Neutrophil (primary cell): ENCODE measurements around the gene GTF2I.
A peak's percentile ranks its signal among the peaks of the same experiment; 100 is the strongest.
"Not testable (repeated sequence)": the region's sequence is repeated elsewhere in the genome, so short reads cannot be mapped to it uniquely, and the experiment has no call there.

Source experiments
- H3K27ac ChIP-seq: fragments of 200-600 bp; sonication (generic); 2 replicates; pipeline ENCODE4 v1.5.1; 2016; ENCODE audit warnings: mild to moderate bottlenecking, moderate library complexity
- H3K27me3 ChIP-seq: fragments of 200-600 bp; sonication (generic); 2 replicates; pipeline ENCODE4 v1.6.0; 2016; ENCODE audit warnings: mild to moderate bottlenecking
- H3K36me3 ChIP-seq: fragments of 200-600 bp; sonication (generic); 2 replicates; pipeline ENCODE4 v1.5.1; 2017
- H3K4me1 ChIP-seq, 2 experiments: fragments of 200-600 bp in 1 of 2; sonication (generic) in 1 of 2; 1 replicate in 1 of 2; 2 replicates in 1 of 2; pipeline versions ENCODE4 v1.5.1 to v1.6.1; 2013 to 2016; ENCODE audit warnings: low read depth in 1 of 2, low read length in 1 of 2, mild to moderate bottlenecking in 1 of 2, moderate library complexity in 1 of 2; ENCODE audit not compliant: control insufficient read depth in 1 of 2, insufficient read depth in 1 of 2
- H3K4me3 ChIP-seq, 2 experiments: fragments of 200-600 bp in 1 of 2; sonication (generic) in 1 of 2; 1 replicate in 1 of 2; 2 replicates in 1 of 2; pipeline ENCODE4 v1.5.1; 2013 to 2016; ENCODE audit warnings: low read depth in 1 of 2, low read length in 1 of 2, mild to moderate bottlenecking in 1 of 2, moderate library complexity in 1 of 2
- H3K9me3 ChIP-seq: fragments of 200-600 bp; sonication (generic); 2 replicates; pipeline ENCODE4 v1.5.1; 2016

The GTF2I gene

GRCh38 chr7:74756673-74757072, 99.2 kb downstream of the GTF2I start:
- H3K4me3 ChIP-seq, H3K27me3 ChIP-seq, H3K4me1 ChIP-seq, H3K9me3 ChIP-seq, H3K36me3 ChIP-seq: not testable (repeated sequence)
- peak overlapping the region; percentile 58 for H3K27ac ChIP-seq

GRCh38 chr7:74758268-74758667, 100.8 kb downstream of the GTF2I start:
- H3K36me3 ChIP-seq, H3K9me3 ChIP-seq, H3K27me3 ChIP-seq, H3K27ac ChIP-seq, H3K4me3 ChIP-seq: not testable (repeated sequence)
- peaks cover 4 to 10% of the 10 kb centered on the region in 2 experiments for H3K4me1 ChIP-seq

GRCh38 chr7:74758982-74759381, 101.5 kb downstream of the GTF2I start:
- peak overlapping the region; percentile 77 for H3K27ac ChIP-seq
- not testable (repeated sequence) for H3K36me3 ChIP-seq, H3K27me3 ChIP-seq, H3K9me3 ChIP-seq, H3K4me3 ChIP-seq
- H3K4me1 ChIP-seq: peaks cover 4 to 10% of the 10 kb centered on the region in 2 experiments

- H3K27me3 ChIP-seq, H3K9me3 ChIP-seq, H3K4me3 ChIP-seq, H3K36me3 ChIP-seq: not testable (repeated sequence)
- Histone ChIP-seq H3K27ac (peak overlapping the region; percentile 61), H3K4me1 (peaks cover 15 to 28% of the 10 kb centered on the region in 2 experiments)
These were observed 107.8 kb downstream of the GTF2I start for GRCh38 chr7:74765205-74765918.

GRCh38 chr7:74766509-74766908, 109.0 kb downstream of the GTF2I start:
- H3K27me3 ChIP-seq, H3K9me3 ChIP-seq, H3K36me3 ChIP-seq, H3K4me3 ChIP-seq: not testable (repeated sequence)
- Histone ChIP-seq H3K4me1 (peaks cover 15 to 30% of the 10 kb centered on the region in 2 experiments), H3K27ac (peak overlapping the region; percentile 85)

GRCh38 chr7:74766991-74767390, 109.5 kb downstream of the GTF2I start:
- not testable (repeated sequence) for H3K27me3 ChIP-seq, H3K4me3 ChIP-seq, H3K36me3 ChIP-seq, H3K9me3 ChIP-seq
- peak overlapping the region; percentile 85 for H3K27ac ChIP-seq
- H3K4me1 ChIP-seq: peaks cover 16 to 29% of the 10 kb centered on the region in 2 experiments

GRCh38 chr7:74770062-74770461, 112.5 kb downstream of the GTF2I start:
- not testable (repeated sequence) for H3K27me3 ChIP-seq, H3K36me3 ChIP-seq, H3K9me3 ChIP-seq
- peaks cover 16 to 23% of the 10 kb centered on the region in 2 experiments for H3K4me1 ChIP-seq
- peak overlapping the region; percentile 25 to 47 for H3K4me3 ChIP-seq
- peak overlapping the region; percentile 76 for H3K27ac ChIP-seq

GRCh38 chr7:74772093-74772492, 114.6 kb downstream of the GTF2I start:
- Histone ChIP-seq H3K4me1 (peaks cover 14 to 21% of the 10 kb centered on the region in 2 experiments), H3K27ac (peak overlapping the region; percentile 47)
- not testable (repeated sequence) for H3K27me3 ChIP-seq, H3K4me3 ChIP-seq, H3K9me3 ChIP-seq, H3K36me3 ChIP-seq

- not testable (repeated sequence) for H3K9me3 ChIP-seq, H3K4me3 ChIP-seq, H3K36me3 ChIP-seq, H3K27me3 ChIP-seq
- H3K4me1 ChIP-seq: peaks cover 7 to 16% of the 10 kb centered on the region in 2 experiments
- H3K27ac ChIP-seq: peak within 1 kb of the TSS; percentile 51
These were observed 116.5 kb downstream of the GTF2I start, which contains the start of gene NCF1 for GRCh38 chr7:74773760-74774750. Gene NCF1, plus strand, starts transcription at chr7:74774011. Its CDS starts 21 bp downstream, at chr7:74774032.

- H3K9me3 ChIP-seq: not testable (repeated sequence)
These were observed 117.6 kb downstream of the GTF2I start for GRCh38 chr7:74775111-74775510.

GRCh38 chr7:74779053-74779452, 121.5 kb downstream of the GTF2I start:
- peaks cover 33% of the 10 kb centered on the region for H3K36me3 ChIP-seq
- H3K9me3 ChIP-seq, H3K4me3 ChIP-seq, H3K27ac ChIP-seq, H3K4me1 ChIP-seq, H3K27me3 ChIP-seq: not testable (repeated sequence)

More at GRCh38 chr7:74775111-74775510, 117.6 kb downstream of the GTF2I start:
- H3K4me3 ChIP-seq, H3K27ac ChIP-seq, H3K27me3 ChIP-seq: not testable (repeated sequence)
- Histone ChIP-seq H3K4me1 (peaks cover 7 to 14% of the 10 kb centered on the region in 2 experiments), H3K36me3 (peaks cover 11% of the 10 kb centered on the region)

- H3K9me3 ChIP-seq, H3K27me3 ChIP-seq, H3K4me3 ChIP-seq, H3K4me1 ChIP-seq, H3K27ac ChIP-seq: not testable (repeated sequence)
- peaks cover 43% of the 10 kb centered on the region for H3K36me3 ChIP-seq
These were observed 124.2 kb downstream of the GTF2I start for GRCh38 chr7:74781746-74782145.

- H3K9me3 ChIP-seq, H3K27me3 ChIP-seq, H3K4me1 ChIP-seq, H3K4me3 ChIP-seq: not testable (repeated sequence)
- Histone ChIP-seq H3K27ac (peak overlapping the region; percentile 58), H3K36me3 (peaks cover 41% of the 10 kb centered on the region)
These were observed 126.1 kb downstream of the GTF2I start for GRCh38 chr7:74783595-74783994.
